ENCODE results near the gene IRF2.

IRF2 gene

GRCh38 chr4:184423003-184423686 lies 51.2 kb downstream of the IRF2 start:
- H3K27me3 ChIP-seq (ENCODE audit: control insufficient read depth, insufficient read depth, low read length) = no peaks in the 10 kb centered on the region
- H3K4me1 ChIP-seq (ENCODE audit: control insufficient read depth, insufficient read depth, low read length) = peaks cover 4% of the 10 kb centered on the region
- peaks cover 41% of the 10 kb centered on the region for H3K36me3 ChIP-seq (ENCODE audit: insufficient read depth, low read length)
- H3K9ac ChIP-seq (ENCODE audit: low read depth, low read length) = no peak overlapping the region
- H3K9me3 ChIP-seq (replicated peaks; ENCODE audit: low read length) = no peaks in the 10 kb centered on the region
- no peak overlapping the region for H3K4me2 ChIP-seq (ENCODE audit: low read length)
- no peak overlapping the region for H3K4me3 ChIP-seq (ENCODE audit: low read length)

DNA sequence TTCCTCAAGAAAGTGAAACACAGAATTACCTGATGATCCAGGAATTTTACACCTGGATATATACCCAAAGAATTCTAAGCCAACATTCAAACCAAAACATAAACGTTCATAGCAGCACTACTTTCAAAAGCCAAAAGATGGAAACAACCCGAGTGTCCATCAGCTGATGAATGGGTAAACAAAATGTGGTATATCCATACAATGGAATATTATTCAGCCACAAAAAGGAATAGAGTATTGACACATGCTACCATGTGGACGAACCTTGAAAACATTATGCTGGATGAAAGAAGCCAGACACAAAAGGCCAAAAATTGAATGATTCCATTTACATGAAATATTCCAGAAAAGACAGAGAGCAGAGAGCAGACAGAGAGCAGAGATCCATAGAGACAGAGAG lies 52.0 kb downstream of the IRF2 start:
- Histone ChIP-seq H3K4me3 (ENCODE audit: low read length) (no peak overlapping the region), H3K9ac (ENCODE audit: low read depth, low read length) (no peak overlapping the region), H3K4me2 (ENCODE audit: low read length) (no peak overlapping the region), H3K36me3 (ENCODE audit: insufficient read depth, low read length) (peaks cover 41% of the 10 kb centered on the region), H3K4me1 (ENCODE audit: control insufficient read depth, insufficient read depth, low read length) (peaks cover 11% of the 10 kb centered on the region), H3K9me3 (replicated peaks; ENCODE audit: low read length) (no peaks in the 10 kb centered on the region), H3K27me3 (ENCODE audit: control insufficient read depth, insufficient read depth, low read length) (no peaks in the 10 kb centered on the region)

DNA sequence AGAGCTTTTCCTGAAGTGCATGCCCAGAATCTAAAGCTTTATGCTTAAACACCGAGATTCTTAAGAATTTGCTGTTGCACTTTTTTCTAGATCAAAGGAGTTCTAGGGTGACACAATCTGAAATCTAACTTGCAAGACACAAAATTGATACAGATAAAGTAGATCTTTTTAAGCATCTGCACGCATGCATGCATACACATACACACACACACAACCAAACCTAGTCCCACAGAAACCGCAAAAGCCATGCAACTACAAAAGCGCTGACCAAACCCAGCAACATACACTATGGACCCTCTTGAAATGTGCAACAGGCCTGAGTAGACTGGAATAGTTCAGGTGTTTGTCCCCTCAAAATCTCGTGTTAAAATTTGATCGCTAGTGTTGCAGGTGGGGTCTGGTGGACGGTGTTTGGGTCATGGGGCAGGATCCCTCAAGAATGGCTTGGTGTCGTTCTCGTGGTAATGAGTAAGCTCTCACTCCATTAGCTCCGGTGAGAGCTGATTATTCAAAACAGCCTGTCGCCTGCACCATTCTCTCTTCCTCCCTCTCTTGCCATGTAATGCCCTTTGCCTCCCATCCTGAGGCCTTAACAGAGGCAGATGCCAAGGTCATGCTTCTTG lies 52.7 kb downstream of the IRF2 start:
- H3K4me1 ChIP-seq (ENCODE audit: control insufficient read depth, insufficient read depth, low read length) = peaks cover 14% of the 10 kb centered on the region
- peaks cover 37% of the 10 kb centered on the region for H3K36me3 ChIP-seq (ENCODE audit: insufficient read depth, low read length)
- H3K9ac ChIP-seq (ENCODE audit: low read depth, low read length) = no peak overlapping the region
- H3K9me3 ChIP-seq (replicated peaks; ENCODE audit: low read length) = no peaks in the 10 kb centered on the region
- H3K4me3 ChIP-seq (ENCODE audit: low read length) = no peak overlapping the region
- H3K4me2 ChIP-seq (ENCODE audit: low read length) = no peak overlapping the region
- no peaks in the 10 kb centered on the region for H3K27me3 ChIP-seq (ENCODE audit: control insufficient read depth, insufficient read depth, low read length)

DNA sequence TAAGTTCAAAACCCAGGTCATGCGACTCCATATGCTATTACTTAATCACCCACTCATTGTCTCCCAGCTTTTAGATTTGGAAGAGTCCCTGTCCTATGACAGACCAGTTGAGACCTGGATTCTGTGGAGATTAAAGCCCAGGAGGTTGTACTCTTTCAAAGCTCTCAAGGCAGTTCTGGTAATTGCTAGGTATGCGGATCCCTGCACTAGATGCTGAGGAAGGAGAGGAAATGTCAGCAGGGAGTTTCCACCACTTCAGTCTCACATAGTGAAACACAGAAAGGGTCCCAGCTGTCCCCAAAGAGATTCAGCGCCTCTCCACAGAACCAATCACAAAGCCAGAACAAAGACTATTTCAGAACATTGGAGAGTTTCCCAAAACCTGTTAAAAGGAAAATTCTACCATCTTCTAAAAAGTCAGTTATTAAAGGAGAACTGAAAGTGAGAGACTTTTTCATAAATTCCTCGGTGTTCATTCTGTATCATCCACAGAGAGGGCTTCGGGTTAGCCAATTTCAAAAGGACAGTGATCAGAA lies 53.4 kb downstream of the IRF2 start:
- H3K9ac ChIP-seq (ENCODE audit: low read depth, low read length) = no peak overlapping the region
- no peaks in the 10 kb centered on the region for H3K27me3 ChIP-seq (ENCODE audit: control insufficient read depth, insufficient read depth, low read length)
- no peak overlapping the region for H3K4me2 ChIP-seq (ENCODE audit: low read length)
- H3K4me1 ChIP-seq (ENCODE audit: control insufficient read depth, insufficient read depth, low read length) = peaks cover 14% of the 10 kb centered on the region
- no peaks in the 10 kb centered on the region for H3K9me3 ChIP-seq (replicated peaks; ENCODE audit: low read length)
- peaks cover 36% of the 10 kb centered on the region for H3K36me3 ChIP-seq (ENCODE audit: insufficient read depth, low read length)
- H3K4me3 ChIP-seq (ENCODE audit: low read length) = no peak overlapping the region

DNA sequence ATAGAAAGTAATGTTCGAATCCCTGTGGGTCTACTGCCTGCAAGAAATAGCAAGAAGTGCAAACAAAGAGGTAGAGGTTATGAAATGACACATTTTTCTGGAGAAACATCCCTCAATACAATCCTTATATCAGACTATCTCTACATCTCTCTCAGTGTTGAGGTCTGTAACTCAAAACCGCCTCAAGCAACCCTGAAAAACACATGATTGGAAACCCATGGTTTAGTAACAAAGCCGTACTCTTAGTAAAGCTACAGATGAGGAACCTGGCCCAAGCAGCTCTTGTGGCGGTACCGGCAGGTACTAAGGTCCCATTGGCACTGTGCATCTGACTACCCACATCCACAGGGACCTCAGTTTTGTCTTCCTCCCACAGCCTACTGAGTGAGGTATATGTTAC lies 53.9 kb downstream of the IRF2 start:
- no peak overlapping the region for H3K4me3 ChIP-seq (ENCODE audit: low read length)
- H3K4me1 ChIP-seq (ENCODE audit: control insufficient read depth, insufficient read depth, low read length) = peaks cover 14% of the 10 kb centered on the region
- H3K27me3 ChIP-seq (ENCODE audit: control insufficient read depth, insufficient read depth, low read length) = no peaks in the 10 kb centered on the region
- peaks cover 35% of the 10 kb centered on the region for H3K36me3 ChIP-seq (ENCODE audit: insufficient read depth, low read length)
- no peak overlapping the region for H3K4me2 ChIP-seq (ENCODE audit: low read length)
- no peak overlapping the region for H3K9ac ChIP-seq (ENCODE audit: low read depth, low read length)
- H3K9me3 ChIP-seq (replicated peaks; ENCODE audit: low read length) = no peaks in the 10 kb centered on the region

DNA sequence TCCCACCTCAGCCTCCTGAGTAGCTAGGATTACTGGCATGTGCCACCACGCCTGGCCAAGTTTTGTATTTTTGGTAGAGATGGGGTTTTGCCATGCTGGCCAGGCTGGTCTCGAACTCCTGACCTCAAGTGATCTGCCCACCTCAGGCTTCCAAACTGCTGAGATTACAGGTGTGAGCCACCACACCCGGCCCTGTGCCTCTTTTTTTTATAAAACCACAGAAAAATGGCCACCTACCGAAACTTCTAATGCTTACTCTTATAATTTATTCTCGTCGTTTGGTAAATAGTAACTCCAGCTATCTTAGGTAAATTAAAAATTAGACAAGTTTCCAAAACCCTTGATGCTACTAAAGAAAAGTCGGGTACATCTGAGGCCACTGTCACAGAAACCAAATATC lies 54.4 kb downstream of the IRF2 start:
- H3K4me3 ChIP-seq (ENCODE audit: low read length) = no peak overlapping the region
- H3K9ac ChIP-seq (ENCODE audit: low read depth, low read length) = no peak overlapping the region
- peaks cover 35% of the 10 kb centered on the region for H3K36me3 ChIP-seq (ENCODE audit: insufficient read depth, low read length)
- no peaks in the 10 kb centered on the region for H3K27me3 ChIP-seq (ENCODE audit: control insufficient read depth, insufficient read depth, low read length)
- H3K4me1 ChIP-seq (ENCODE audit: control insufficient read depth, insufficient read depth, low read length) = peaks cover 14% of the 10 kb centered on the region
- H3K4me2 ChIP-seq (ENCODE audit: low read length) = no peak overlapping the region
- H3K9me3 ChIP-seq (replicated peaks; ENCODE audit: low read length) = no peaks in the 10 kb centered on the region

GRCh38 chr4:184417802-184418511 lies 56.4 kb downstream of the IRF2 start:
- H3K4me2 ChIP-seq (ENCODE audit: low read length) = peak overlapping the region; percentile 76
- H3K9me3 ChIP-seq (replicated peaks; ENCODE audit: low read length) = no peaks in the 10 kb centered on the region
- peaks cover 24% of the 10 kb centered on the region for H3K36me3 ChIP-seq (ENCODE audit: insufficient read depth, low read length)
- peaks cover 14% of the 10 kb centered on the region for H3K4me1 ChIP-seq (ENCODE audit: control insufficient read depth, insufficient read depth, low read length)
- H3K4me3 ChIP-seq (ENCODE audit: low read length) = peak overlapping the region; percentile 53
- peak overlapping the region; percentile 24 for H3K9ac ChIP-seq (ENCODE audit: low read depth, low read length)
- no peaks in the 10 kb centered on the region for H3K27me3 ChIP-seq (ENCODE audit: control insufficient read depth, insufficient read depth, low read length)

GRCh38 chr4:184416913-184417734 lies 57.2 kb downstream of the IRF2 start:
- peak overlapping the region; percentile 76 for H3K4me2 ChIP-seq (ENCODE audit: low read length)
- H3K9me3 ChIP-seq (replicated peaks; ENCODE audit: low read length) = no peaks in the 10 kb centered on the region
- H3K9ac ChIP-seq (ENCODE audit: low read depth, low read length) = peak overlapping the region; percentile 24
- peak overlapping the region; percentile 53 for H3K4me3 ChIP-seq (ENCODE audit: low read length)
- peaks cover 25% of the 10 kb centered on the region for H3K36me3 ChIP-seq (ENCODE audit: insufficient read depth, low read length)
- H3K27me3 ChIP-seq (ENCODE audit: control insufficient read depth, insufficient read depth, low read length) = no peaks in the 10 kb centered on the region
- peaks cover 14% of the 10 kb centered on the region for H3K4me1 ChIP-seq (ENCODE audit: control insufficient read depth, insufficient read depth, low read length)

- Histone ChIP-seq H3K9ac (ENCODE audit: low read depth, low read length) (no peak overlapping the region), H3K9me3 (replicated peaks; ENCODE audit: low read length) (no peaks in the 10 kb centered on the region), H3K4me2 (ENCODE audit: low read length) (no peak overlapping the region), H3K4me3 (ENCODE audit: low read length) (no peak overlapping the region), H3K36me3 (ENCODE audit: insufficient read depth, low read length) (peaks cover 25% of the 10 kb centered on the region), H3K4me1 (ENCODE audit: control insufficient read depth, insufficient read depth, low read length) (peaks cover 14% of the 10 kb centered on the region), H3K27me3 (ENCODE audit: control insufficient read depth, insufficient read depth, low read length) (no peaks in the 10 kb centered on the region)
Observed at GRCh38 chr4:184415071-184415470, 59.3 kb downstream of the IRF2 start.

DNA sequence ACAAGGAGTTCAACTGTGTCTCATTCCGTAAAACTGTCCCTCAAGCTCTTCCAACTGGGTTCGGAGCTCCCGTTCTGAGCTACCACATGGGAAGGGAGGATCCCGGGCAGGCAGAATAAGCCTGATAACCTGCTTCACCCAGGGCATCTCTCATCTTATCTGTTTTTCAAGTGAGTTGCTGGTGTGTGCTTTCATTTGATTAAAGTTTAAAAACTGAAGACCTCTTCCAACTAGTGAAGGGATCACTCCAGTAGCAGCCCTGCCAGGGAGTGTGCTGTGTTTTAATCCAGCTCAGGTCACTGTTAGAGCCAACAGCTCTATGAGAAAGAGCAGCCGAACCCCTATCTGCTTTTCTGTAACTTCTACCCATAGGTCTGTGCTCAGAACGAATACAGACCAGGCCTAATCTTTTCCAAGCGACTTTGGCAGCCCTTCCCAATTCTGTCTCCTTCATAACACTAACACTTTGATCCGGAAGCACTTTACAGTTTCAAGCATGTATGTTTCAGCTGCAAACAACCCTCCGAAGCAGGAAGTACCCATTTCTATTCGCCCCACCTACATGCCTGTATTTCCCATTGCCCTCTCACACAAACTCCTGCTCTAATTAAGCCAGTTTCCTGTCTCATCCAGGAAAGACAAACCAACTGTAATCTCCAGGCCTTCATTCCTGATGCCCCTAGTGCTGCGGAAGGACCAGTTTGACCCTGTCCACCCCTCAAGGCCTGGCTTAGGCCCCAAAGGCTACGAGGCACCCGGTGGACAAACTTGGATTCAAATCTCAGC lies 60.9 kb downstream of the IRF2 start:
- no peak overlapping the region for H3K4me2 ChIP-seq (ENCODE audit: low read length)
- no peaks in the 10 kb centered on the region for H3K9me3 ChIP-seq (replicated peaks; ENCODE audit: low read length)
- H3K9ac ChIP-seq (ENCODE audit: low read depth, low read length) = no peak overlapping the region
- H3K36me3 ChIP-seq (ENCODE audit: insufficient read depth, low read length) = peaks cover 20% of the 10 kb centered on the region
- H3K4me3 ChIP-seq (ENCODE audit: low read length) = no peak overlapping the region
- H3K4me1 ChIP-seq (ENCODE audit: control insufficient read depth, insufficient read depth, low read length) = peaks cover 17% of the 10 kb centered on the region
- no peaks in the 10 kb centered on the region for H3K27me3 ChIP-seq (ENCODE audit: control insufficient read depth, insufficient read depth, low read length)

All from skeletal muscle satellite cell (primary cell).